ENCODE results near the gene CNIH4.
A peak's percentile ranks its signal among the peaks of the same experiment; 100 is the strongest.
"Not testable (repeated sequence)": the region's sequence is repeated elsewhere in the genome, so short reads cannot be mapped to it uniquely, and the experiment has no call there.

Gene CNIH4

DNA sequence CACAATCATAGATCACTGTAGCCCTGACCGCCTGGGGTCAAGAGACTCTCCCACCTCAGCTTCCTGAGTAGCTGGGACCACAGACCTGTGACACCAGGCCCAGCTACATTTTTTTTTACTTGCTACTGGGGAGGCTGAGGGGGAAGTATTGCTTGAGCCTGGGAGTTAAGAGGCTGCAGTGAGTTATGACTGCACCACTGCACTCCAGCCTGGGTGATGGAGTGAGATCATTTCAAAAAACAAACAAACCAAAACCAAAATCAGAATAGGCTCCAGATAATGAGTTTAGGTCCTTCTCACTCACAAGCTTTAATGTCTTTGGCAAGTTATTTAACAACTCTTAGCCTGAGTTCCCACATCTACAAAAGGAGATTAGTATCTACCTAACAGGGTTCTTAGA, 55.1 kb downstream of the CNIH4 start:
- no peak for DNase-seq (ENCODE audit: extremely low spot score)
- TF ChIP-seq LEF1 (IDR thresholded peaks at IDR 0.05; ENCODE audit: borderline replicate concordance) (no peak), SUZ12 (IDR thresholded peaks at IDR 0.05) (no peak), ZNF384 (IDR thresholded peaks at IDR 0.05) (no peak), FOXM1 (IDR thresholded peaks at IDR 0.05; ENCODE audit: borderline replicate concordance) (no peak), BHLHE40 (IDR thresholded peaks at IDR 0.05; ENCODE audit: borderline replicate concordance) (no peak), HDGF (IDR thresholded peaks at IDR 0.05; ENCODE audit: borderline replicate concordance) (no peak)
- ChIA-PET POLR2A (no interaction called here), CTCF (no interaction called here)

DNA sequence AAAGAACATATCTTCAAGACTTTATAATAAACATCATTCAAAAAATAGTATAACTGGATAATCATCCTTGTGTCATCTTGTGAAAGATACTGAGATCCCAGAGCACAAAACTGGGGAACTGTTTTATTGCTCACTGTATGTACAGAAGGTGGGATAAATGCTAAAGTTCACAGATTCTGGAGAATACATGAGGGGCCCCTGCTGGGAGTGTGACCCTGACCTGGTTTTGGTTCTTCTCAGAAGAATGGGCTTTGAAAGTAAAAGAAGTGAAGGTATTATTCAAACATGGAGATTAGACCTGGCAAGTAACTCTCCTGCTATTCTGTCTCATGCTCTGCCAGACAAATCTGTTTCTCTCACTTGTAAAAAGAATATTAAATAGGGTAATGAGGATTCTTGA, 63.4 kb downstream of the CNIH4 start:
- POLR2A ChIA-PET = no interaction called here
- DNase-seq (ENCODE audit: extremely low spot score) = no peak
- CTCF ChIA-PET = no interaction called here

GRCh38 chr1:224425279-224425884, 68.7 kb downstream of the CNIH4 start:
- TF ChIP-seq ARNT (IDR thresholded peaks at IDR 0.05) (no peak), ZNF384 (IDR thresholded peaks at IDR 0.05) (no peak), FOXA1 (IDR thresholded peaks at IDR 0.05) (no peak), HDGF (IDR thresholded peaks at IDR 0.05; ENCODE audit: borderline replicate concordance) (no peak), FOXM1 (IDR thresholded peaks at IDR 0.05; ENCODE audit: borderline replicate concordance) (no peak), TARDBP (IDR thresholded peaks at IDR 0.05) (no peak), SP1 (IDR thresholded peaks at IDR 0.05) (no peak)
- POLR2A ChIA-PET = no interaction called here
- no peak for DNase-seq (ENCODE audit: extremely low spot score)
- CTCF ChIA-PET = no interaction called here

More for the DNA sequence above, 63.4 kb downstream of the CNIH4 start:
- TF ChIP-seq ELF4 (IDR thresholded peaks at IDR 0.05) (no peak), ARNT (IDR thresholded peaks at IDR 0.05) (no peak), HDGF (IDR thresholded peaks at IDR 0.05; ENCODE audit: borderline replicate concordance) (no peak), ZNF384 (IDR thresholded peaks at IDR 0.05) (no peak), CTBP1 (IDR thresholded peaks at IDR 0.05; ENCODE audit: borderline replicate concordance) (no peak), BHLHE40 (IDR thresholded peaks at IDR 0.05; ENCODE audit: borderline replicate concordance) (no peak), FOXA1 (IDR thresholded peaks at IDR 0.05) (no peak), SUZ12 (IDR thresholded peaks at IDR 0.05) (no peak), L3MBTL2 (conservative IDR thresholded peaks at IDR 0.05) (no peak), SP1 (IDR thresholded peaks at IDR 0.05) (no peak), TARDBP (IDR thresholded peaks at IDR 0.05) (no peak)
- TF ChIP-seq, protein P1, sequence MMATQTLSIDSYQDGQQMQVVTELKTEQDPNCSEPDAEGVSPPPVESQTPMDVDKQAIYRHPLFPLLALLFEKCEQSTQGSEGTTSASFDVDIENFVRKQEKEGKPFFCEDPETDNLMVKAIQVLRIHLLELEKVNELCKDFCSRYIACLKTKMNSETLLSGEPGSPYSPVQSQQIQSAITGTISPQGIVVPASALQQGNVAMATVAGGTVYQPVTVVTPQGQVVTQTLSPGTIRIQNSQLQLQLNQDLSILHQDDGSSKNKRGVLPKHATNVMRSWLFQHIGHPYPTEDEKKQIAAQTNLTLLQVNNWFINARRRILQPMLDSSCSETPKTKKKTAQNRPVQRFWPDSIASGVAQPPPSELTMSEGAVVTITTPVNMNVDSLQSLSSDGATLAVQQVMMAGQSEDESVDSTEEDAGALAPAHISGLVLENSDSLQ (IDR thresholded peaks at IDR 0.05) = no peak

GRCh38 chr1:224426869-224427268, 70.2 kb downstream of the CNIH4 start:
- POLR2A ChIA-PET; DNase-seq (ENCODE audit: extremely low spot score); CTCF ChIA-PET: not testable (repeated sequence)

DNA sequence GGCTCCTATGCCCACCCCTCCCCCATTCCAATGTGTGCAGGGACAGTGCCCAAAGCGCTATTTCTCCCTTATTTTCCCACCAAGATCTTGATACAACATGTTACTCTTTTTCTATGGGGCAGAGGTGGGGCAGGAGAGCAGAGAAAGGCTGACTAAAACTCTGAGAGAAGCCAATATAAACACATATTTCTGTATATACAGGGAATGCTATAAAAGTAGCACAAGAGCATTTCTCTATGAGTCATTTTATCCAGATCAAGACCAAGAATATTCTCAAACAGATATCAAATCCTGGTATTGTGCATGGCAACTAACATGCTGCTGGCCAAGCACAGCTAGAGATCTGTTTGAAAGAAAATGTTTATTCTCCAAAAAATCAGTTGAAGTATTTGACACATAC, 70.7 kb downstream of the CNIH4 start:
- TF ChIP-seq NFRKB (IDR thresholded peaks at IDR 0.05) (0 out of 2 replicates have a peak, but pooled peaks have one; percentile 11), BHLHE40 (IDR thresholded peaks at IDR 0.05; ENCODE audit: borderline replicate concordance) (no peak)
- no peak for DNase-seq (ENCODE audit: extremely low spot score)
- CTCF ChIA-PET = no interaction called here
- POLR2A ChIA-PET = no interaction called here

- DNase-seq (ENCODE audit: extremely low spot score); POLR2A ChIA-PET; CTCF ChIA-PET: not testable (repeated sequence)
Measured at GRCh38 chr1:224428713-224429112, 72.0 kb downstream of the CNIH4 start.

Data from HEK293T (cell line).